HG03139 (cell line): ENCODE results near the gene HNMT.
"Not testable (repeated sequence)": the region's sequence is repeated elsewhere in the genome, so short reads cannot be mapped to it uniquely, and the experiment has no call there.

Experiments used
- ATAC-seq: cut with Tn5 transposase; IDR thresholded peaks from one replicate; pipeline ENCODE4 v1.9.1; 2021; ENCODE audit not compliant: unreplicated experiment

HNMT gene

DNA sequence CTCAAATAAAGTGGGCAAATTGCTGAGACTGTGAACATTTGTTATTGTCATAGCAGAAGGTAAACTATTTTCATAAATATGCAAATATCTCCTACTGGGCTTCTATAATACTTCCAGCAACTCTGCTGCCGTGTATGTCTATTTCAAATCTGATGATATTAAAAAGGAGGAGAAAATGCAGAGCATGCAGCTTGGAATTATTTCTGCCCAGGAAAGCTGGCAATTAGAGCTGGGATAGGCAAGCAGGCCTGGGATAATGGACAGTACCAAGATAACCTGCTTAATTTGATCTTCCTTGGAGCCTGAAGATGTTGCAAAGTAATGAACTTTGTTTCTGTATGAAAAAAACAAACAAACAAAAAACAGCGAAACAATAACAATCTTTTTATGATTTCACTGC is 72.8 kb downstream of the HNMT start:
- no peak for ATAC-seq

DNA sequence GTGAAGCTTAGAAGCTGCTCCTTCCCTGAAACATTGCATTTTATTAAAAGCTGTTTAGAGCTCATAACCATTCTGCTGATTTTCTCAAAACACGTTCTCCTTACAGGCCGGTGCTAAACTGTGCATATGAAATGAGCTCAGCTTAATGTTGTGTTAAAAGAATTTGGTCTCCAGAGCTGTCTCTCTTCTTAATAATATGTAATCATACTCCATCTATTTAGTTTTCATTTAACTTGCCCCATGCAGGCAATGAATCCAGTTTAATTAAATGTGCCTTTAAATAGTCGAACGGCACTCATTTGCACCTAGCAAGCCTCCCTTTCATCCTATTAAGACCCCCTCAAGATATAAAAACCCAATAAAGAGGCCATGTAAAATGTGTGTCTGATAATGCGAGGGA is 76.3 kb downstream of the HNMT start:
- ATAC-seq = no peak

- no peak for ATAC-seq
These were observed 78.0 kb downstream of the HNMT start for GRCh38 chr2:138042311-138042710.

GRCh38 chr2:138043588-138043987 is 79.3 kb downstream of the HNMT start:
- ATAC-seq = not testable (repeated sequence)

GRCh38 chr2:138058427-138058826 is 94.2 kb downstream of the HNMT start:
- no peak for ATAC-seq

DNA sequence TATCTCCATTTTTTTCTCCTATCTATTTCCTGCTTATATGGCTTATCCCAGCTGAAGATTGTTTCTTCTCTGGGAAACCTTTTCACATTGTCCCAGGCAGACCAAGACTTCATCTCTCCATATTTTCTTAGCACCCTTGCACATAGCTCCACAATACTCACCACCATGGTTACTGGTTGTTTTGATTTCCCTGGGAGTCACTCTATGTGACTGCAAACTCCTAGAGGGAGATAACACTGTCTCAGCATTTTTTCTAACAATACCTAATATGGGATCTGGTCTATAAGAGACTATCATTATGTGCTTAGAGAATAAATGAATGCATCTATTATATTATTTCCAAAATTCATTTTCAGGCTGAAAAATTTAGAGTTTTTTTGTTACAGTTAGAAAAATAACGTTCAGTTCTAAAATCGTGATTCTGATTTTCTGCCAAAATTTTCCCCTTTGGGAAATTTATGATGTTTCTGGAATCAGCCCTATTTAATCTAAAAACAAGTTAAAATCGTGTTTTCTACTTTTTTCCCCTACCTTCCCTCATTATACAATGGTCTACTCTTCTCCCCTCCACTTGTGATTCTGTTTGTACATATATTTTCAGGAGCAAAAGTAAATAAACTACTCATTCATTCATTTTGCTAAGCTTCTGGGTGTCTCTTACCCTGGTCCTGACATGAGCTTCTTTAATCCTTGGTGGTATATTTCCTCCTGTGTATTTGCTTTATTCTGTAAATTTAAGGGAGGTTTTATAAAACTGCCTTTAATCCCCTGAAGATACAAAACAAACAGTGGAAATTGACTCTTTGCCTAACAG is 95.4 kb downstream of the HNMT start:
- no peak for ATAC-seq

- ATAC-seq = no peak
These were observed 96.0 kb downstream of the HNMT start for GRCh38 chr2:138060301-138060635.

GRCh38 chr2:138061961-138062360 is 97.7 kb downstream of the HNMT start:
- ATAC-seq = no peak

DNA sequence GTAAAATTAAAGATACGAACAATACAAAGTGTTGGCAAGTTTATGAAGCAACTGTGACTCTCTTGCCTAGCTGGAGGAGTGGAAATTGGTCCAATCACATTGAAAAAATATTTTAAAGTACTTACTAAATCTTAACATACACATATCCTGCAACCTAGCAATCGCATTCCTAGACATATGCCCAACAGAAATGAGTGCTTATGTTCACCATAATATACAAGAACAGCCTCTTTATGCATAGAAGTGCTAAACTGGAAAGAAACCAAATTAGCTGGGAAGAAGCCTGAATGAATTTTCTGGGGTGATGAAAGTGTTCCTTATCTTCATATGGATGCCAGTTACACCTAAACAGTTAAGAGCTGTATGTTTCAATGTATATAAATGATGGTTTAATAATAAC is 98.9 kb downstream of the HNMT start:
- ATAC-seq = no peak
